NCI-H2029 treated with DMSO at 0.1 percent for 48 hours (cell line): ENCODE data around the gene PLCD4.
A peak's percentile ranks its signal among the peaks of the same experiment; 100 is the strongest.

ENCODE experiments used
- DNase-seq: peaks from one replicate; lab custom pipeline; 2025; lab: John Stamatoyannopoulos, UW

Gene PLCD4

DNA sequence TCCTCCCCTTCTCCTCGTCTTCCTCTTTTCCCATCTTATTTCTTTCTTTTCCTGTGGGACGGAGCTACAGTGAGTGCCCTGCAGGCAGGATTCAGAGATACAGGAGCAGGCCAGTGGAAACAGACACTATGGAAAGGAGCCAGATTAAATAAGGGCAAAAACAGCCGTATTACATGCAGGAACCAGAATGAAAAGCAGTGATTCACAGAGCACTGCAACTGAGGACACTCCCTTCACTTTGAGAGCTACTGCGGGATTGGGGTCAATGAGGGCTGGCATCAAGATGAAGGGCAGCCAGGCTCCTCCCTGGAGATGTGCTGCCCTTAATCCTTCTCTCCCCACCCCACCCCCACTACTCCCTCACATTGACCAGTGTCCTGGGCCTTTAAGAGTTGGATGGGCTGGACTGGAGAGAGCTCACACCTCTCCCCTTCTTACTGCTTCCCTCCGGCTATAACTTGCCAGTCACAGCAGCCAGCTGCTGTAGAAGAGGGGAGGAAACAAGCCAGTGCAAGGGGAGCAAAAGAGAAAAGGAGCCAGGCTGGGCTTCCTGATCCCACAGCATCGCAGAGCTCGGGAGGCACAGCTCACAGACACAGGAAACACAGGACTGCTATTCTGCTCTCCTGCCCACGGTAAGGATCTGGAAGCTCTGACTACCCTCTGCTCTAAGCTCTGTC lies at the start of gene PLCD4:
PLCD4 (plus strand) TSS at position 464 of the 680 bp plus-strand sequence. CDS start 7,841 bp downstream, outside the sequence.
- DNase-seq = no peak

DNA sequence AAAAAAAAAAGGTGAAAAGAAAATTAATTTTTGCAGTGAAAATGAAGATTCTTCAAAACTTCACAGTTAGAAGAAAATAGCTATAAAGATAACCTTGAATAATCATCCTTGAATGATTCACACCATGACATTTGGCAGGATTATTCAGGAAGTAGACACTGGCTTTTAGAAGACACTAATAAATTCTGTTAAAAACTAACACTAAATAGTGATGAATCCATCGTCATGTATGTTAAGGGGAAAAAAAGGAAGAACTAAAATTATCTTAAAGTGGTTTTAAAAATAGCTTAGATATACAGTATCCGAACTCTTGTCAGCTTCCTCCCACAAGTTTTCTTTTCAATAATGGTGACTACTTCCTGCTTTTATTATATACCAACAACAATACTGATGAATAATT lies 49.8 kb upstream of the PLCD4 start:
- DNase-seq = no peak

DNA sequence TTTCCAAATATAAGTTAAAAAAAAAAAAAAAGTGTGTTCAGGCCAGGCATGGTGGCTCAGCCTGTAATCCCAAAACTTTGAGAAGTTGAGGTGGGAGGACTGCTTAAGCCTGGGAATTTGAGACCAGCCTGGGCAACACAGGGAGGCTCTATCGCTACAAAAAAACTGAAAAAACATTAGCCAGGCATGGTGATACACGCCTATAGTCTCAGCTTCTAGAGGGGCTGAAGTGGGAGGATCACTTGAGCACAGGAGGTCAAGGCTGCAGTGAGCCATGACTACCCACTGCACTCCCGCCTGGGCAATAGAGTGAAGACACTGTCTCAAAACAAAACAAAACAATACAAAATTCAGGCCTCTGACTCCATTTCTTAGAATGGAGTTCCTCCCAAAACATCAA lies 48.7 kb upstream of the PLCD4 start:
- no peak for DNase-seq

DNA sequence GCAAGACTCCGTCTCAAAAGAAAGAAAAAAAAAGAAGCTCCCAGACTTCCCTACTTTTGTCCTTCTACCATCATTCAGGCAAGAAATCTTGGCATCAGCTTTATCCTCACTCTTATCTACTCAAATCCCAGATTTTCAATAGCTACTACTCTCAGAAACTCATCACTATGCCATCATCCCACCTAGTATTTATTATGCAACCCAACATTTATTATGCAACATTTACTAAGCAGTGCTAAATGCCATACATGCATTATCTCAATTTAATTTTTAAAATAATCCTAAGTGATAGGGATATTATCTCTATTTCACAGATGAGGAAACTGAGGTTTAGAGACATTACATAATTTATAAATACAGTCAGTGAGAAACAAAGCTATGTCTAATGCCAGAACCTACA lies 43.6 kb upstream of the PLCD4 start:
- DNase-seq = no peak

DNA sequence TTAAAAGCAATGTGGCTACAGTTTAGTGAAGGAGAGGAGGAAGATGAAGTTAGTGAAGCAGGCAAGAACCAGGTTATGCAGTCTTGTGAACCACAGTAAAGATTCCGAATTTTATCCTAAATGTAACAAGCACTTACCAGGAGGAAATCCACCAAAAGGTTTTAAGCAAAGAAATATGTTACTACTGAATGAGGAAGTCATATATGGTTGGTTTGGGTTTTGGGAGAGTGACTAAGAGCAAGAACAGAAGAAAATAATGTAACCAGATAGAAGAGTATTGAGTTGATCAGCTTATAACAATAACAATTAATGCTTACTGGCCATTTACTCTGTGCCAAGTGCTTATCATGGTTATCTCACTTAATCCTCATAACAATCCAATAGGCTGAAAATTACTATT lies 41.4 kb upstream of the PLCD4 start:
- no peak for DNase-seq

DNA sequence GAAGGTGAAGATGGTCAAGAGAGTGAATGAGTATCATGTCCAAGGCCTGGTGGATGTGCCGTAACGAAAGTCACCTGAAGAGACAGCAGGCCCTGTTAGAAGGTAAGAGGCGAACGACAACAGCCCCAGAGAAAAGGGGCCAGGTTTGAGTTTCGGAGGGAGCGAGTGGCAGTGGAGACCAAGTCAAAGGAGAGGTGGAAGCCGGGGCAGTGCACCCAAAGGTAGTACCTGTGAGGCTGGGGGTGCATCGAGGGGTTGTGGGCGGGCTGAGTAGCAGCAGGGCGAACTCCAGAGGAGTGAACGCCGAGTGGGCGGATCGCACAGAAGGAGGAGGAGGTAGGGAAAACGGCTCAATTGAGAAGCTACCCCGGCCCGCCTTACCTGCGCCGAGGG lies 39.9 kb upstream of the PLCD4 start:
- no peak for DNase-seq

DNA sequence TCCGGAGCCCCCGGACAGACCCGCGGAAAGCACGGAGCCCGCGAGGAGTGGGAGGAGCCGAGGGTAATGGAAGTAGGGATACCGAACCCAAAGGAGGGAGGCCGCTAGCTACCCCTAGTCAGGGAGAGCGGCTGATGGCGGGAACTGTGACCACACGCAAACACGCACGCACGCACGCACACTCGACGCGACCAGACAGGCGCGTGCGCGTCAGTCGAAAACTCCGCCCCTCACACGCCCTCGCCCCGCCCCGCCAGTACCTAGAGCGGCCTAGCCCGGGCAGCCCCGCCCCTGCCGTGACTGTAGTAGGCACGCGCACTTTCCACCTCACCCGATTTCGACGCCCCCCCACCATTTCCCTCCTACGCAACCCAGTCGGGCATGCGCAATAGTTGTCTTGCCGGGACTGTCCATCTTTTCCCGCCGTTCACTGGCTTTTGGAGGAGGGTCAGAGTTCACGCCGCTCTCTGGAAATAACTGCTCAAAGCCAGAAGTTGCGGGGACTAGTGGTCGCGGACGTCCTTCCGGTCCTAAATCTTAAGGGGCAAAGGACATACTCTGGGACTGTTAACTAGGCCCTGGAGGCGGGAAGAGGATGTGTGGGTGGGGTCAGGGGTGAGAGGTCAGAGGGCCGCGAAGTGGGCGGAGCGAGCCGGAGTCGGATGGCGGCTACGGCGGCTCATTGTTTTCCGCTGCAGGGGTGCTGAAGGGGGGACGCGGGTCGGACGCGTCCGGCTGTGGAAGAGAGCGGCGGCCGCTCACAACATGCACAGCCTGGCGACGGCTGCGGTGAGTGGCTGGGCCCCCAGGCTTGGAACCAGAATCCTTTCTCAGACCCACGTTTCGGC lies 39.3 kb upstream of the PLCD4 start, which contains the start of the genes CNOT9 and USP37:
CNOT9 (plus strand) TSS at position 650 of the 848 bp plus-strand sequence; CDS start at position 766, 116 bp downstream.
USP37 (minus strand) TSS at position 162 of the 848 bp plus-strand sequence. CDS start 9,698 bp downstream, outside the sequence.
- DNase-seq = peak; percentile 94

DNA sequence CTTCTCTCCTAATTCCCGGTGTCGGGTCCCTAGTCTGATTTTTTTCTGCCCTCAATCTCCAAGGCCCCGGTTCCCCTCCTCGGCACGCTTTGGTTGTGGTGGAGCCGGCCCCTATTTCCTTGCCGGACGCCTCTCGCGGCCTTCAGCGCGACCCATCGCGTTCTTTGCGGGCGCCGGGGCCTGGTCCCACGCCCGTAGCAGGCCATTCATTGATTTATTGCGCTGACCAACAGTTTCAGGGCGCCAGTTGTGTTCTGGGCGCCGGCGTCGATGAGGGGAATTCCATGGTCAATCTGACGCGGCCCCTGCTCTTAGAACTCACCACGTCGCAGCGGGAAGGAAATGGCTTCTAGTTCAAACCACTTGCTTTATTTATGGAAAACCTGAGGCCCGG lies 38.7 kb upstream of the PLCD4 start:
- no peak for DNase-seq

DNA sequence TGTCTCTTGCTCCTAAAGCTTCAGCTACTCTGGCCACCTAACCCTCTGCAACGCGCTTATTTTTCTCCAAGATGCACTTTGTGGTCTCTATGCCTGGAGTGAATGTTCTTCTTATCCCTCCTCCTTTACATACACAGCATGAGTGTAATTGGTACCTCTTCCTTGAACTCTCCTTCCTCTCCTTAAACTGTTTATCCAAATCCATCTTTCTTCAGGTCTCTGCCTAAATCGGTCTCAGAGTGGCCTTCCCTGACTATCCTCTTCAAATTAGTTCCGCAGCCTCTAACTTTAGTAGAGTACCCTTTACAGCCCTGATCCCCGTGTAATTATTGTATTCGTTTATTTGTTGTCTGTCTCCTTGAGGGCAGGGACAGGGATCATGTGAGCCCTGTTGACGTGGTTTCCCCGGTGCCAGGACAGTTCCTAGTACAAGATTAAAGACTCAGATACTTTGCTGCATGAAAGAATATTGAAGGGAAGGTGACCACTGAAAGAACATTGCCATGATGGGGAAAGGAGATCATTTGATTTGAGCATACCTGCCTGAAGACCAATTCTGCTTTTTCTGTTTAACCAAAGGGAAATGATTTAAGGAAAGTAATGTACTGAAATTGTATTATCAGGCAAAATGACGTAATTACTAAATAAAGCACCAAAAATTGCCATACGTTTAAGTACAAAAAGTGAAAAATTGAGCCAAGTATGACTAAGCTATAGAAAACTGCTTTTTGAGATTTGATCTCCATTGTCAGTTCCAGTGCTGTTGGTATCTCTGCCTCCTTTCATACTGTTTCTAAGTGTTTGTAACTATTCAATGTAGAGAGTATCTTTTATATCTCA lies 37.8 kb upstream of the PLCD4 start:
- no peak for DNase-seq

DNA sequence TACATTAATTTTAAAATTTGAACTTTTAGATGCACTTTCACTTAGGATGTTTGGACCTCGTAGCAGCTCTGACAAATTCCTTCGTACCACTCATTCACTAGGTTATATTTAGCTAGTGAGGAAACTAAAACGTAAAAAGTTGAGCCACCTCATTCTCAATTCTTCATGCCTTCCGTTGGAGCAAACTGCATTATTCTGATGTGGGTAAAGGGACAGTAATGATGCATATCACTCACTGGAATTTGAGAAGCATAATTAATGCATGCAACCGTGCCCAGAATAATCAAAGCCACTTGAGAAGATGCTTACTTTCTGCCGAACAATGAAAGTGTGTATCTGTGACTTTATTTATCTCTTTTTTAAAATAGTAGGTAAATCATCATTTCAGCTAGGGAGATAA lies 36.8 kb upstream of the PLCD4 start:
- no peak for DNase-seq

DNA sequence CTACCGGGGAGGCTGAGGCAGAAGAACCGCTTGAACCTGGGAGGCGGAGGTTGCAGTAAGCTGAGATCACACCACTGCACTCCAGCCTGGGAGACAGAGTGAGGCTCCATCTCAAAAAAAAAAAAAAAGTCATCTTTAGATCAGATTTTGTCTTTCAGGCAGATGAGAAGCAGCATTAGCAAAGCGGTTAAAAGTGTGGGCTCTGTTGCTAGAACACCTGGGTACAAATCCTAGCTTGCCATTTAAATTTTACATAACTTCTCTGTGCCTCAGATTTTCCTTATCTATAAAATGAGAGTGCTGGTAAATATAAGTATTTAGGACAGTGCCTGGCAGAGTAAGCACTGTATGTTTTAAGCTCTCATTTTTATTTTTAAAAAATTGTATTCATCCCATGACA lies 30.8 kb upstream of the PLCD4 start:
- DNase-seq = no peak

DNA sequence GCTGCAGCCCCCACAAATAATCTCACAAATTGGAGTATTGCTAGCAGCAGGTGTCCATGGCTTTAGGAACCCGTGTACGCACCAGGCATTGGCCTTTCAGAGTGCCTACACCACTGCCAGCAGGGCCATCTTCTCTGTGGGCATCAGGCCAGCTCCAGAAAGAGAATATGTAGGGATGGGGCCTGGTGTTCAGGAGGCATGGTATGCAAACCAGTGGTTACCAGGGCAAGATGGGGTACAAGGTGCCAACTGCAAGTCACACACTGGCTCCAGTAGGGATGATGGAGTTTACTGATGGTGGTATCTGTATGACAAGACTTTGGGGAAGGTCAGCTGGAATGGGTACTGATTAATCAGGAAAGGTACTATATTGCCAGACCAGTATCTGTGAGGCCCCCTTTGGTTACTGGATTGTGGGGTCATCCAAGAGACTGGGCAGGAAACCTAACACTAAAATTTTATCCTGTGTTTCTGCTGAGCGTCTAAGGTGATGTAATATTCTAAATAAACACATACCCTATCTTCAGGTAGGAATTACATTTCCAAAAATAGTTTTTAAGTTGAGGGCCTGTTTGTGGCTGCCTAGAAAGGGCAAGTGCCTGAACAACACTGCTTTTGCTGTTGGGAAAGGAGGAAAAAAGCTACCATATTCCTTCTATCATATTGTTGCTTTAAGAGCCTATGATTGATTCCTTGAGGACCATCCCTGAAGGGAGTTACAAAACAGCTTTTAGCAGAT lies 30.0 kb upstream of the PLCD4 start:
- DNase-seq = no peak

DNA sequence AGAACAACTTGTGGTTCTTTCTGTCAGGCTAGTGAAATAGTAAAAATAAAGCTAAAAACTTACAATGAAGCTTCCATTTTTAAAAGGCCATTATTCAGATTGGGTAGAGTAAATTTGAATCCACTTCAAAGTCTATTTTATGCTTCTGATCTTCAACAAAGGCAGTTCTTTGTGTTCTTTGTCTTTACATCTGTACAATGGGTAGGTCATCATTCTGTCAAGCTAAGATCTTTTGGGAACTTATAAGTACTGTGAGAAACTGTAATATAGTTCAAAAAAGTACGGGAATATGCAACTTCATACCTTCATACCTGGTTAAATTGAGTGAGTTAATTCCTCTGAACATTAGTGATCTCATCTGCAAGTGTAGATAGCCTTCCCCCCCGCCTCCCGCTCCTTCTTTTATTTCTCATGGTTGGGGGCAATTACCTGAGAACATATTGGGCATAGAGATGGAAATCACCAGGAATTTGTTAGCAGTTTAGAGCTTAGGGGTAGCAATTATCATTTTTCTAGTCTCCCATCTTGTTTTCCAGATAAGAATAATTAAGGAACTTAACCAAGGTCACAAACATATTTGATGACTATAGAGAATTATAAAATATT lies 29.3 kb upstream of the PLCD4 start:
- DNase-seq = no peak

DNA sequence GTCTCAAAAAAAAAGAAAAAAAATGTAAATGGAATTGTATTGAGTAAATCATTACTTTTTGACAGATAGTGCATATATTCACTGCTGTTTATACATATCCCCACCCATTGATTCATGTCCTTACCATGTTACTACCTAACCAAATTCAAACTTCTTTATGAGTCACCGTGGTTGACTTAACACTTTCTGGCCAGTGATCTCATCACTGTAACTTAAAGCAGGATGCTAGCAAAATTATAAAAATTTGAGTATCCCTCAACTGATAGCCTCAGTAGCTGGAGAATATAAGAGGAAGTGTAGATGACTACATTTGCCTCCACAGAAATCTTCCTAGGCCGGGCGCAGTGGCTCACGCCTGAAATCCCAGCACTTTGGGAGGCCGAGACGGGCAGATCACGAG lies 25.6 kb upstream of the PLCD4 start:
- DNase-seq = no peak

DNA sequence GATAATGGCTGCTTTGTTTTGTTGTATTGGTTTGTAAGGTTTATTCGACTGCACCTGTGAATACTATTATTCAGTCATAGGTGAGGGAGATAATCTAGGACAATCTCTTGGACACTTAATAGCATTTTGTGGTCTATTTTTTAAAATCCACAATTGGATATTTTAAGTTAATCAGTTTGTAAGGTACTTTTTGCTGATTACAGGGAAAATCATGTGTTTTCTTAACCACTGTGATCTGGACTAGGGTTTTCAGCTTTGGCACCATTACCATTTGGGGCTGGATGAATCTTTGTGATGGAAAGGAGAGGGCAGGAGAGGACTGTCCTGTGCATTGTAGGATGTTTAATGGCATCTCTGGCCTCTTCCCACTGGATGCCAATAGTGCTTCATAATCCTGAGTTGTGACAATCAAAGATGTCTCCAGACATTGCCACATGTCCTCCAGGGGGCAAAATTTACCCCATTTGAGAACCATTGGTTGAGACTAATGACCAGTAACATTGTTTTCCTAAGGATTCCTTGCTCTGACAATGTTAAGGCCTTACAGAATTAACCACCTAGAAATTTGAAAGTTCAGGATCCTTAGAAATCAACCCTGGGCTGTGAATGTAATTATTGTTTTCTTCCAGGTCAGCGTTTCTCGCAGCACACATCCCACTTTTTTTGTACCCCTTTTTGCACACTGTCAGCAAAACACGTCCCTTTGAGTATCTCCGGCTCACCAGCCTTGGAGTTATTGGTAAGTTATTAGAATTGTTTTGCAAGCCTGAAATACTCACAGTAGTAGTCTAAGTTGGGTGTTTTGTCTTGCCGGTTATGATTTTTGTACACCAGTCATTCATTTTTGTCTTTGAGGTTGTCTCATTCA lies 23.5 kb upstream of the PLCD4 start:
- no peak for DNase-seq

DNA sequence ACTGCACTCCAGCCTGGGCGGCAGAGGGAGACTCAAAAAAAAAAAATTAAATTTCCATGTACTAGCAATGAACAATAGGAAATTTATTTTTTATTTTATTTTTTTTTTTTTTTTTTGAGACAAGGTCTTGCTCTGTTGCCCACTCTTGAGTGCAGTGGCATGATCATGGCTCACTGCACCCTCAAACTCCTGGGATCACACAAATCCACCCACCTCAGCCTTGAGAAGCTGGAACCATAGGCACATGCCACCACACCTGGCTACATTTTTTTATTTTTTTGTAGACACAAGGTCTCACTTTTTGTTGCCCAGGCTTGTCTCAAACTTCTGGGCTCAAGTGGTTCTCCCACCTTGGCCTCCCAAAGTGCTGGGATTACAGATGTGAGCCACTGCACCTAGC lies 22.2 kb upstream of the PLCD4 start:
- no peak for DNase-seq

DNA sequence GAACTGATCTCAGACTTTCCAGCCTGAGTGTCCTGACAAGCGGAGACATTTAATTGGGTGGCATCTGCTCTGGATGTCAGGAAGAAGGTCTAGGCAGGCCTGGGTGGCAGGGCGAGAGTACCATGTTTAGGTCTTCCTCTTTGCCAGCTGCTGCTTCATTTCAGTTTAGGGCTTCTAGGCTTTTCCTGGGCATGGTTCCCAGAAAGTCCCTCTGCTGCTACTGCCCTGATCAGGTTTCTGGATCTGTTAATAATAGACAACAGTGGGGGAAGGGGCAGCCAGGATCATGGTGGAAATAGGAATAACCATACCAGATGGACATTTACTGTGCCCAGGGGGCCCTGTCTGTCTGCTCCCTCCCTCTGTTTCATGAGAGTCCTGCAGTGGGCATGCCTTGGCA lies 2.3 kb upstream of the PLCD4 start:
- DNase-seq = peak; percentile 39

DNA sequence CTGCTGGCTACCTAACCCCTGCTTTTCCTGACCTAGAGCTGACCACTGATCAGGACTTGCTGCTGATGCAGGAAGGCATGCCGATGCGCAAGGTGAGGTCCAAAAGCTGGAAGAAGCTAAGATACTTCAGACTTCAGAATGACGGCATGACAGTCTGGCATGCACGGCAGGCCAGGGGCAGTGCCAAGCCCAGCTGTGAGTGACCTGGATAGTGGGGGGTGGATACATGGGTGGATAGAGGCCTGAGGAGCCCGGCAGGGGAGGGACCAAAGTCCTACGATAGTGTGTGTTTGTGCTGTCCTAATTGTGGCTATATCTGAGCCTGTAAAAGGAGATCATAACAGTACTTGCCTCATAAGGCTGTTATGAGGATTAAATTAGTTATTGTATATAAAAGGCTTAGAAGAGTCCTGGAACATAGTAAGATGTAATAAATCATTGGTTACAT lies 8.2 kb downstream of the PLCD4 start:
- no peak for DNase-seq

DNA sequence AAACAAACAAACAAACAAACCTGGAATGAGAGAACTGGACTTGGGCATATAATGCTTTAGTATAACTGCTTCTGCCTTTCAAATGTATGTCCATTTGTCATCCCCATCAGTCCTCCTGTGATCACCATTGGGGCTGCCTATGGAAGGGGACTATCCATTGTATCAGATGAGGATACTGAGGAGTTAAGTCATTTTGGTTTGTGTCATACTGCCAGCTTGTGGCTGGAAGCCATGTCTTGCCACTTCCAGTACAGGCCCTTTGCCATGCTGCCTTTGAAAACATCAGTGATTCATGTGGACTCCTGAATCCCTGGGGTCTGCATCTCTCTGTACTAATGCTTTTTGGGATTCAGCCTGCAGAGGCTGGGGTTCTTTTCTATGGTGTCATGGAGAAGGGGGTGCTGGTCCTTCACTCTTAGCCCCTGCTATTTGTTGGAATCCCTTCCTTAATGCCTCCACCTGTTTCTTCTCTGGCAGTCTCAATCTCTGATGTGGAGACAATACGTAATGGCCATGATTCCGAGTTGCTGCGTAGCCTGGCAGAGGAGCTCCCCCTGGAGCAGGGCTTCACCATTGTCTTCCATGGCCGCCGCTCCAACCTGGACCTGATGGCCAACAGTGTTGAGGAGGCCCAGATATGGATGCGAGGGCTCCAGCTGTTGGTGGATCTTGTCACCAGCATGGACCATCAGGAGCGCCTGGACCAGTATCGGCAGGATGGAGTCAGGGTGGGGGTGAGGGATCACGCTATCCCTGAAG lies 10.6 kb downstream of the PLCD4 start:
- DNase-seq = no peak
